ENCODE results near the gene ELSPBP1.

DNA sequence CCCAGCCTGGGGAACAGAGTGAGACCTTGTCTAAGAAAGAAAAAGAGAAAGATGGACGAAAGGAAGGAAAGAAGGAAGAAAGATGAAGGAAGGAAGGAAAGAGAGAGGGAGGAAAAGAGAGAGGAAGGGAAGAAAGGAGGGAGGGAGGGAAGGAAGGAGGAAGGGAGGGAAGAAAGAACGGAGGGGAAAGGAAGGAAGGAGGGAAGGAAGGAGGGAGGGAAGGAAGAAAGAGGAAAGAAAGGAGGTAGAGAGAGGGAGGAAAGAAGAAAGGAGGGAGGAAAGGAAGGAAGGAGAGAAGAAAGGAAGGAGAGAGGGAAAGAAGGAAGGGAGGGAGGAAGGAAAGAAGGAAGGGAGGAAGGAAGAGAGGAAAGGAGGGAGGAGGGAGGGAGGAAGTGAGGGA, 28.6 kb downstream of the ELSPBP1 start:
- TF ChIP-seq, protein P1, sequence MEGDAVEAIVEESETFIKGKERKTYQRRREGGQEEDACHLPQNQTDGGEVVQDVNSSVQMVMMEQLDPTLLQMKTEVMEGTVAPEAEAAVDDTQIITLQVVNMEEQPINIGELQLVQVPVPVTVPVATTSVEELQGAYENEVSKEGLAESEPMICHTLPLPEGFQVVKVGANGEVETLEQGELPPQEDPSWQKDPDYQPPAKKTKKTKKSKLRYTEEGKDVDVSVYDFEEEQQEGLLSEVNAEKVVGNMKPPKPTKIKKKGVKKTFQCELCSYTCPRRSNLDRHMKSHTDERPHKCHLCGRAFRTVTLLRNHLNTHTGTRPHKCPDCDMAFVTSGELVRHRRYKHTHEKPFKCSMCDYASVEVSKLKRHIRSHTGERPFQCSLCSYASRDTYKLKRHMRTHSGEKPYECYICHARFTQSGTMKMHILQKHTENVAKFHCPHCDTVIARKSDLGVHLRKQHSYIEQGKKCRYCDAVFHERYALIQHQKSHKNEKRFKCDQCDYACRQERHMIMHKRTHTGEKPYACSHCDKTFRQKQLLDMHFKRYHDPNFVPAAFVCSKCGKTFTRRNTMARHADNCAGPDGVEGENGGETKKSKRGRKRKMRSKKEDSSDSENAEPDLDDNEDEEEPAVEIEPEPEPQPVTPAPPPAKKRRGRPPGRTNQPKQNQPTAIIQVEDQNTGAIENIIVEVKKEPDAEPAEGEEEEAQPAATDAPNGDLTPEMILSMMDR (IDR thresholded peaks at IDR 0.05; ENCODE audit: low read depth, low read length) = no peak
- no peak for TF ChIP-seq EZH2phosphoT487 (IDR thresholded peaks at IDR 0.05; ENCODE audit: low read depth)

All from OCI-LY3 (cell line).